Measurements from ENCODE around the gene ZNF664.

Gene ZNF664

DNA sequence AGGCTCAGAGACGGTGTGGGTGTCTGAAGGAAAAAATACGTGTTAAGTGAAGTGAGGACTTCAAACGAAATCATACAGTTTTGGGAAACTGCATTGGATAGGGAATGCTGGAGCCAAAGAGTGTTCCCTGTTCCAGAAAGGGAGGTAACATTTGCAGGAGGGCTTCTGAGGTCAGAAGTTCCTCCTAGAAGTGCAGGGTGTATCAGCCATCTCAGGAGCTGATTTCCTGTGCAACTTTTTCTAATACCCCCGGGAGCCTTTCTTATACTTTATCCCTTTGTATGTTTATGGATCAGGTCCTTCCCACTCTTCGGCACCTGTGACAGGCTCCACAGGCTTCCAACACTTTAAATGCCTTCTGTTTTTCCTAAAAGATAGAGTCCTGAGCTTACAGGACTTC lies 24.9 kb downstream of the ZNF664 start:
- peaks cover 7% of the 10 kb centered on the region for H3K36me3 ChIP-seq (ENCODE audit: control insufficient read depth, insufficient read depth, low read length)
- no peak for DNase-seq (ENCODE audit: extremely low read depth, insufficient read length)
- H3K27me3 ChIP-seq (replicated peaks; ENCODE audit: control insufficient read depth, insufficient read depth, low read length): no peaks in the 10 kb centered on the region
- H3K4me3 ChIP-seq (replicated peaks; ENCODE audit: low read depth, low read length): no peak overlapping the region
- TF ChIP-seq, protein P1, sequence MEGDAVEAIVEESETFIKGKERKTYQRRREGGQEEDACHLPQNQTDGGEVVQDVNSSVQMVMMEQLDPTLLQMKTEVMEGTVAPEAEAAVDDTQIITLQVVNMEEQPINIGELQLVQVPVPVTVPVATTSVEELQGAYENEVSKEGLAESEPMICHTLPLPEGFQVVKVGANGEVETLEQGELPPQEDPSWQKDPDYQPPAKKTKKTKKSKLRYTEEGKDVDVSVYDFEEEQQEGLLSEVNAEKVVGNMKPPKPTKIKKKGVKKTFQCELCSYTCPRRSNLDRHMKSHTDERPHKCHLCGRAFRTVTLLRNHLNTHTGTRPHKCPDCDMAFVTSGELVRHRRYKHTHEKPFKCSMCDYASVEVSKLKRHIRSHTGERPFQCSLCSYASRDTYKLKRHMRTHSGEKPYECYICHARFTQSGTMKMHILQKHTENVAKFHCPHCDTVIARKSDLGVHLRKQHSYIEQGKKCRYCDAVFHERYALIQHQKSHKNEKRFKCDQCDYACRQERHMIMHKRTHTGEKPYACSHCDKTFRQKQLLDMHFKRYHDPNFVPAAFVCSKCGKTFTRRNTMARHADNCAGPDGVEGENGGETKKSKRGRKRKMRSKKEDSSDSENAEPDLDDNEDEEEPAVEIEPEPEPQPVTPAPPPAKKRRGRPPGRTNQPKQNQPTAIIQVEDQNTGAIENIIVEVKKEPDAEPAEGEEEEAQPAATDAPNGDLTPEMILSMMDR (IDR thresholded peaks at IDR 0.05; ENCODE audit: insufficient read depth, low read length, poor library complexity, severe bottlenecking): no peak

GRCh38 chr12:123998344-123998990 lies 25.5 kb downstream of the ZNF664 start:
- no peaks in the 10 kb centered on the region for H3K27me3 ChIP-seq (replicated peaks; ENCODE audit: control insufficient read depth, insufficient read depth, low read length)
- H3K36me3 ChIP-seq (ENCODE audit: control insufficient read depth, insufficient read depth, low read length): peaks cover 6% of the 10 kb centered on the region
- TF ChIP-seq, protein P1 (IDR thresholded peaks at IDR 0.05; ENCODE audit: insufficient read depth, low read length, poor library complexity, severe bottlenecking): no peak
- no peak for DNase-seq (ENCODE audit: extremely low read depth, insufficient read length)
- no peak overlapping the region for H3K4me3 ChIP-seq (replicated peaks; ENCODE audit: low read depth, low read length)

DNA sequence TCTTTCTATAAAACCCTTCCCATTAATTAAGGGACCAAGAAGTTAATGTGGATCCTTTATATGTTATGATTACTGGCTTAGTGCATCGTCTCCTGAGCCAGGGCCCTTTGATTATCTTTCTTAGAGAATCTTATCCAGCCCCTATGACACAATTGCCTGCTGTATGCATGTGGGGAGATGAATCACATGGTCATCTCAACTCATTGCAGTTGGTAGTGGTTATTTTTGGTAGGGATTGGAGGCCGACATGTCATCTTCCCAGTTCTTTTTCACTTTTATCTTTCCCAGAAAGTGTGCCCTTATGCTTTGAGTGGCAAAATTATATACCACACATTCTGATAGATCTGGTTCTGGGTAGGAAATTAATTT lies 26.0 kb downstream of the ZNF664 start:
- Histone ChIP-seq H3K27me3 (replicated peaks; ENCODE audit: control insufficient read depth, insufficient read depth, low read length) (no peaks in the 10 kb centered on the region), H3K36me3 (ENCODE audit: control insufficient read depth, insufficient read depth, low read length) (peaks cover 6% of the 10 kb centered on the region), H3K4me3 (replicated peaks; ENCODE audit: low read depth, low read length) (no peak overlapping the region)
- TF ChIP-seq, protein P1 (IDR thresholded peaks at IDR 0.05; ENCODE audit: insufficient read depth, low read length, poor library complexity, severe bottlenecking): no peak
- DNase-seq (ENCODE audit: extremely low read depth, insufficient read length): no peak

DNA sequence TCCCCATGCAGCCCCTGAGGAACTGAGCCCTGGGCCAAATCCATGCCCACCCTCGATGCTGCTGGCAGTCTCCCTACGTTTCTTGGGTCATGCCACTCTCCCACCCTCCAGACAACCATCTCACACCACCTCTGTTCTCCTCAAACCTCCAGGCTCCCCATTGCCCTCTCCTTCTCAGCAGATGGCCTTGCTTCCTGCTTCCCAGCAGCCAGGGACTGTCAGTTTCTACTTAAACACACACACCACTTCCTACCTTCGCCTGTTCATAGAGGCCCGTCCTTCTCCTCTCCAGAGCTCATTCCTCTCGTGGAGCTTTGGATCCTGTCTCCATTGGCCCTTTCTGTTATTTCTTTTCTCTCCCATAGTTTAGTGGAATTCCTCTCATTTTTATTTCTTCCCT lies 27.1 kb downstream of the ZNF664 start:
- DNase-seq (ENCODE audit: extremely low read depth, insufficient read length): no peak
- Histone ChIP-seq H3K36me3 (ENCODE audit: control insufficient read depth, insufficient read depth, low read length) (peaks cover 6% of the 10 kb centered on the region), H3K27me3 (replicated peaks; ENCODE audit: control insufficient read depth, insufficient read depth, low read length) (no peaks in the 10 kb centered on the region), H3K4me3 (replicated peaks; ENCODE audit: low read depth, low read length) (no peak overlapping the region)
- TF ChIP-seq, protein P1 (IDR thresholded peaks at IDR 0.05; ENCODE audit: insufficient read depth, low read length, poor library complexity, severe bottlenecking): no peak

DNA sequence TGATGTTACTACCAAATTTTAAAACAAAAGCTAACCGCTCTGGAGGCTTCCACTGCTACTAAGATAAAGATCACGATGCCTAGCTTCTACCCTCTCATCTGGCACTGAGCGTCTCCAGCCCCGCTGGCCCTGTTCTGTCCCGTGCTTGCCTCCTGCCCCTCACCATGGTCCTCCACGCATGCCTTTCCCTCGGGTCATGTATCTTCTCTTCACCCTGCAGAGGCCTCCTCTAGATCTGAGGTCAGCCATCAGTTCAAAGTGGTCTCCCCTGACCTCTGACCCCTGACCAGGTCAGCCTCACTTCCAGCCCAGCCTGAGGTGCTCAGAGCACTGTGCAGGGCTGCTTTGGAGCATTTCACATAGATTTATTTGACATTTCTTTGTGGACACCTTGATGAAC lies 28.3 kb downstream of the ZNF664 start:
- TF ChIP-seq, protein P1 (IDR thresholded peaks at IDR 0.05; ENCODE audit: insufficient read depth, low read length, poor library complexity, severe bottlenecking): no peak
- H3K36me3 ChIP-seq (ENCODE audit: control insufficient read depth, insufficient read depth, low read length): peaks cover 6% of the 10 kb centered on the region
- H3K4me3 ChIP-seq (replicated peaks; ENCODE audit: low read depth, low read length): no peak overlapping the region

More for the DNA sequence above, 28.3 kb downstream of the ZNF664 start:
- DNase-seq (ENCODE audit: extremely low read depth, insufficient read length): no peak
- H3K27me3 ChIP-seq (replicated peaks; ENCODE audit: control insufficient read depth, insufficient read depth, low read length): no peaks in the 10 kb centered on the region

Data from GM06990 (cell line).